Measurements from ENCODE around the gene BMERB1.
"Not testable (repeated sequence)": the region's sequence is repeated elsewhere in the genome, so short reads cannot be mapped to it uniquely, and the experiment has no call there.

Gene BMERB1

GRCh38 chr16:15434425-15435215 lies at the start of gene BMERB1:
Gene BMERB1, plus strand, starts transcription at chr16:15434588. Its CDS starts 66 bp downstream, at chr16:15434654.
- peak; percentile 66 for DNase-seq

- DNase-seq: not testable (repeated sequence)
Measured at GRCh38 chr16:15388060-15388459, 46.3 kb upstream of the BMERB1 start.

GRCh38 chr16:15389916-15390315 lies 44.5 kb upstream of the BMERB1 start:
- DNase-seq: not testable (repeated sequence)

GRCh38 chr16:15393025-15393424 lies 41.4 kb upstream of the BMERB1 start:
- DNase-seq: not testable (repeated sequence)

GRCh38 chr16:15395631-15396508 lies 38.5 kb upstream of the BMERB1 start, which contains the start of gene MPV17L:
Gene MPV17L, plus strand, starts transcription at chr16:15395754. Its CDS starts 144 bp downstream, at chr16:15395898.
- peak; percentile 10 for DNase-seq

GRCh38 chr16:15396509-15396829 lies 37.9 kb upstream of the BMERB1 start:
- DNase-seq: not testable (repeated sequence)

- DNase-seq: no peak
Measured at GRCh38 chr16:15396948-15397594, 37.3 kb upstream of the BMERB1 start.

- no peak for DNase-seq
Measured at GRCh38 chr16:15398618-15399316, 35.6 kb upstream of the BMERB1 start.

GRCh38 chr16:15399317-15399716 lies 35.1 kb upstream of the BMERB1 start:
- DNase-seq: no peak

- not testable (repeated sequence) for DNase-seq
Measured at GRCh38 chr16:15400314-15400713, 34.1 kb upstream of the BMERB1 start.

GRCh38 chr16:15401972-15402371 lies 32.4 kb upstream of the BMERB1 start:
- no peak for DNase-seq

- no peak for DNase-seq
Measured at GRCh38 chr16:15403392-15403995, 30.9 kb upstream of the BMERB1 start.

- DNase-seq: not testable (repeated sequence)
Measured at GRCh38 chr16:15404091-15404490, 30.3 kb upstream of the BMERB1 start.

- no peak for DNase-seq
Measured at GRCh38 chr16:15404792-15405191, 29.6 kb upstream of the BMERB1 start.

GRCh38 chr16:15407756-15408155 lies 26.6 kb upstream of the BMERB1 start:
- DNase-seq: not testable (repeated sequence)

- not testable (repeated sequence) for DNase-seq
Measured at GRCh38 chr16:15409476-15409875, 24.9 kb upstream of the BMERB1 start.

GRCh38 chr16:15415511-15415985 lies 18.8 kb upstream of the BMERB1 start:
- DNase-seq: no peak

- no peak for DNase-seq
Measured at GRCh38 chr16:15417197-15417596, 17.2 kb upstream of the BMERB1 start.

GRCh38 chr16:15418206-15418605 lies 16.2 kb upstream of the BMERB1 start:
- no peak for DNase-seq

GRCh38 chr16:15421696-15422095 lies 12.7 kb upstream of the BMERB1 start:
- DNase-seq: not testable (repeated sequence)

GRCh38 chr16:15422222-15422621 lies 12.2 kb upstream of the BMERB1 start:
- no peak for DNase-seq

GRCh38 chr16:15425861-15426260 lies 8.5 kb upstream of the BMERB1 start:
- DNase-seq: no peak
